D341Med (cell line): ENCODE data around the gene DOLPP1.
"Not testable (repeated sequence)": the region's sequence is repeated elsewhere in the genome, so short reads cannot be mapped to it uniquely, and the experiment has no call there.

ENCODE experiments used
- DNase-seq: peaks from one replicate; pipeline ENCODE4 v3.0.0; 2012; ENCODE audit warnings: low spot score

Gene DOLPP1

GRCh38 chr9:129080601-129081387 lies at the start of gene DOLPP1:
DOLPP1 (plus strand) TSS chr9:129081111; CDS start chr9:129081132, 21 bp downstream.
- peak; percentile 98 for DNase-seq

DNA sequence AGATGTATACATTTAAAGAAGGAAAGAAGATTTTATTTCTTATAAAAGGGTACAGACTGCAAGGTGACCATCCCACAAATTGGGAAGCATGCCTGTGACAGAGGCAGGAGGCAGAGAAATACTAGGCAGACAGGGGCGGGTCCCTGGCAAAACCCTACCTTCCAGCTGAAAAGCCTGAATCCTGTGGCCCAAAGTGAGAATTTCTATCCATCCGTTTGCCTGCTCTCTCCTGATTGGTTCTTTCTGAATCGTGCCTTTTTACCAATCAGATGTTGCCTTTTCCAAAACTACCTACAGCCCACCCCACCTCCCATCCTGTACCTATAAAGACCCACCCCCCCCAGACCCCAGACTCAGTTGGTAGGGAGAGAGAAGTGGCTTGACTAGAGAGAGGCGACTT lies 49.4 kb upstream of the DOLPP1 start:
- DNase-seq, result no peak

GRCh38 chr9:129032541-129033159 lies 48.3 kb upstream of the DOLPP1 start:
- no peak for DNase-seq

DNA sequence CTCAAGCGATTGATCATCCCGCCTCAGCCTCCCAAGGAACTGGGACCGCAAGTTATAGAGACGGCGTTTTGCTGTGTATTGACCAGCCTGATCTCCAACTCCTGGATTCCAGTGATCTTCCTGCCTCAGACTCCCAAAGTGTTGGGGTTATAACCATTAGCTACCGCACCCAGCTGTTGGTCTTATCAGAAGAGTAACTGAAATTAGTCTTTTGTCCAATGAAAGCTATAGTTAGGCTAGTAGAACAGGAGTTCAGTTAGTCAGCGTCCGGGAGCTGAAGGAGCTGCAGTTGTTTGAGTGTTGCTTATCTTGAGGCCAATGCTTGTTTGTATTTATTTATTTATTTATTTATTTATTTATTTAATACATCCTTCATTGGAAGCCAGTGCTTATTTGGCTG lies 47.7 kb upstream of the DOLPP1 start:
- DNase-seq, result no peak

DNA sequence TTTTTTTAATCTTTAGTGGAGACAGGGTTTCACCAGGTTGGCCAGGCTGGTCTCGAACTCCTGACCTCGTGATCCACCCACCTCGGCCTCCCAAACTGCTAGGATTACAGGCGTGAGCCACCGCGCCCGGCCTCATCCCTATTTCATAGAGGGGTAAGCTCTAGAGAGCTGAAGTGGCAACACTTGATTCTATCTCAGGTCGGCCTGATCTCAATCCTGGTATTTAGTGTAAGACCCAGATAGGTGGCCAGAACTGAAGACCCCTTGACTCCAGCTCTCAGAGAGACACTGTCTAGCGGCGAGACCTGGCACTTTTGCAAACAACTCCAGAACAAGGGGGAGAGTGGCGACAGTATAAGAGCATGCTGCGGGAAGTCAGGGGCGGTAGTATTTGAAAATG lies 45.1 kb upstream of the DOLPP1 start:
- DNase-seq, result not testable (repeated sequence)

- DNase-seq, result peak; percentile 98
Observed at GRCh38 chr9:129036241-129036922, 44.5 kb upstream of the DOLPP1 start, which contains the start of gene MIGA2. MIGA2 (plus strand) TSS chr9:129036626; CDS start chr9:129040595, 3,969 bp downstream.

- DNase-seq, result peak; percentile 17
Observed at GRCh38 chr9:129036923-129037766, 43.8 kb upstream of the DOLPP1 start.

DNA sequence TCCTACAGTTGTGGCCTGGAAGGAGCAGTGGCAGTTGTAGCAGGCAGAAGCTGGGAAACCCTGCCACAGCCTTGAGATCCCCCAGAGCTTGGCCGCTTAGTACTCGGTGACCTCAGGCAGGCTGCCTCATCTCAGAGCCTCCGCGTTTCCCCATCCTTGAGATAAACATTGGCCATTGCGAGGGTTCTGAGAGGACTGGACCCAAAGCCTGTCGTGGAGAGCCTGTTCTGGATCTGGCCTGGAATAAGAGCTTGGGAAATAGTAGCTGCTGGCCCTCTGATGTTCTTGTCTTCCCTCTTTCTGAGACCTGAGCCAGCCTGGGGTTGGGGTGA lies 43.2 kb upstream of the DOLPP1 start:
- no peak for DNase-seq

GRCh38 chr9:129038109-129038852 lies 42.6 kb upstream of the DOLPP1 start:
- peak; percentile 12 for DNase-seq

DNA sequence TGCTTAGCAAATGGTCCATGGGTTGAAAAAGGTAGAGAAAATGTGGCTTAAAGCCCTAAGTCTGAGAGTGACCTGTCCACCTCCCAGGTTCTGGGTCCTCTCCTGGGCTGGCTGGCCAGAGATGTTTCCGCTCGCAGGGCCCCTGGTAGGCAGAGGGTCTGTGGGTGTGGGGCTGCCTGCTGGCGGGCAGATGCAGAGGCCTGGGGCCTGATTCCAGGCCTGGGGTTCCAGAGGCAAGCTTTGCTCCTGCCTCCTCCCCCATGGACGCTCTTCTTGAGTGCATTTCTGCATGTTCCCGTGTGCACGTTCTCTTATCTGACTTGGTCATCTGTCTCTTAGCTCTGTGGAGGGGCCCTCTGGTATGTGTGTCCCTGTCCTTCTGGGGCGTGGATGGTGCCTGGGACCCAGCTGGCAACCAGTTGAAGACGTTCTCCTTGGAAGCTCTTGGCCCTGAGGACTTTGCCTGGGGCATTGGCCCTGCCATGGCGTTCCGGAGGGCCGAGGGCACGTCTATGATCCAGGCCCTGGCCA lies 40.7 kb upstream of the DOLPP1 start:
- no peak for DNase-seq

DNA sequence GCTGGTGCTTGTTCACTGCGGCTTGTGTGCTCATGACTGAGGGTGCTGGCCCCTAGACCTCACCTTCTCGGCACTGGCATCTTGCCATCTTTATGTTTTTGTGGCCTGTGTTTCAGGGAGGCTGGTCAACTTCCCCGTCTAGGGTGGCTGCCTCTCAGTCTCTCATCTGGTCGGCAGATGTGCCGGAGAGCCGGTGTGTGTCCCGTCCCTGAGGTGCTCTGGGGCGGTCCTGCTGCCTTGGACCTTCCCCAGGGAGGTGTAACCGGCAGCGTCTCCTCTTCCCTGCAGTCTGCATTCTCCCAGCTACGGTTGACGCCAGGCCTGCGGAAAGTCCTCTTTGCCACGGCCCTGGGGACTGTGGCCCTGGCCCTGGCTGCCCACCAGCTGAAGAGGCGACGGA lies 38.9 kb upstream of the DOLPP1 start:
- DNase-seq, result no peak

- peak; percentile 45 for DNase-seq
Observed at GRCh38 chr9:129052592-129052991, 28.3 kb upstream of the DOLPP1 start.

GRCh38 chr9:129053020-129053419 lies 27.9 kb upstream of the DOLPP1 start:
- no peak for DNase-seq

DNA sequence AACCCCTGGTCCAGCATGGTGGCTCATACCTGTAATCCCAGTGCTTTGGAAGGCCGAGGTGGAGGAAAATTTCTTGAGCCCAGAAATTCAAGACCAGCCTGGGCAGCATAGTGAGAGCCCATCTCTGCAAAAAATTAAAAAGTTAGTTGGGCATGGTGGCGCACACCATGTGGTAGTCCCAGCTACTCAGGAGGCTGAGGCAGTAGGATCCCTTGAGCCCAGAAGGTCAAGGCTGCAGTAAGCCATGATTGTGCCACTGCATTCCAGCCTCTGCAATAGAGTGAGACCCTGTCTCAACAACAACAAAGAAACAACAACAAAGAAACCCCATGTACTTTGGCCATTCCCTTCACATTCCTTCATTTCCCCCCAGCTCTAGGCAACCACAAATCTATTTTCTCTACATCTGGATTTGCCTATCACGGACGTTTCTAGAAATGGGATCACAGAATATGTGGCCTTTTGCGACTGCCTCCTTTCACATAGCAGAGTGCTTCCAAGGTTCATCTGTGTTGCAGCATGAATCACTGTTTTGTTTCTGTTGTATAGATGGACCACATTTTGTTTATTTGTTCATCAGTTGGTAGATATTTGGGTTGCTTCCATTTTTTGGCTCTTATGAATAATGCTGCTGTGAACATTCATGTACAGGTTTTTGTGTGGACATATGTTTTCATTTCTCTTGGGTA lies 26.6 kb upstream of the DOLPP1 start:
- no peak for DNase-seq

GRCh38 chr9:129058965-129059795 lies 21.7 kb upstream of the DOLPP1 start:
- DNase-seq, result no peak

- DNase-seq, result no peak
Observed at GRCh38 chr9:129059796-129060785, 20.8 kb upstream of the DOLPP1 start.

DNA sequence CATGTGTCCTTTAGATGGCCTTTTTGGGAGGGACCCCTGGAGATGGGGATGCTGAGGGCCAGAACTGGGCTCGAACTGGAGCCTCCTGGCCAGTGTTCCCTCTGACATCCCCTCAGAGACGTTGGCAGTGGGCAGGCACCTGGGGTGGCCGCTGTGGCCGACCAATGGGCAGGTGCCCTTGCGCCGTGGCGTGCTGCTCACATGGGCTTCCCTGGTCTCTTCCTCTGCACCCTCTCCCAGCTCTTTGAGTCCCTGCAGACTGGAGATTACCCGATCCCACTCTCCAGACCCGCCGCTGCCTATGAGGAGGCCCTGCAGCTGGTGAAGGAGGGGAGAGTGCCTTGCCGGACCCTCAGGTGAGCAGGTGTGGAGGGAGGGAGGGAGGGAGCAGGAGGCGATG lies 19.9 kb upstream of the DOLPP1 start:
- no peak for DNase-seq

- no peak for DNase-seq
Observed at GRCh38 chr9:129063061-129063460, 17.9 kb upstream of the DOLPP1 start.
